Subcutaneous adipose tissue (tissue), 4 donors: Measurements from ENCODE around the gene KRTAP12-2. TPM values are rescaled to one million over a fixed set of nuclear protein-coding genes. Genes with fewer than 3 reads are reported as not detected.

Experiments used
- CTCF ChIP-seq: fragments of 450-650 bp; IDR thresholded peaks from one replicate; pipeline ENCODE4 v1.5.1; 2016; ENCODE audit warnings: low read depth, mild to moderate bottlenecking, control low read depth, antibody characterized with exemption, moderate library complexity
- total RNA-seq, 4 donors: library from RNA; depleted of rRNA; stranded (reverse); fragments of >200 nt; gene quantifications; one replicate each; pipeline ENCODE4 v1.1.0, GENCODE V29; 2016

KRTAP12-2 gene
- total RNA-seq, 4 donors from 2014 or later: not detected

GRCh38 chr21:44695641-44696040, 28.9 kb upstream of the KRTAP12-2 start:
- no peak for TF ChIP-seq CTCF

- TF ChIP-seq CTCF: no peak
Observed at GRCh38 chr21:44695184-44695583, 28.5 kb upstream of the KRTAP12-2 start.

- no peak for TF ChIP-seq CTCF
Observed at GRCh38 chr21:44694776-44695175, 28.0 kb upstream of the KRTAP12-2 start.

- no peak for TF ChIP-seq CTCF
Observed at GRCh38 chr21:44692798-44693512, 26.2 kb upstream of the KRTAP12-2 start.

- TF ChIP-seq CTCF: no peak
Observed at GRCh38 chr21:44691686-44692085, 25.0 kb upstream of the KRTAP12-2 start.

- no peak for TF ChIP-seq CTCF
Observed at GRCh38 chr21:44687671-44688070, 20.9 kb upstream of the KRTAP12-2 start.

GRCh38 chr21:44686843-44687561, 20.3 kb upstream of the KRTAP12-2 start:
- TF ChIP-seq CTCF: no peak
